ENCODE measurements around the gene KCNAB3.

The KCNAB3 gene

DNA sequence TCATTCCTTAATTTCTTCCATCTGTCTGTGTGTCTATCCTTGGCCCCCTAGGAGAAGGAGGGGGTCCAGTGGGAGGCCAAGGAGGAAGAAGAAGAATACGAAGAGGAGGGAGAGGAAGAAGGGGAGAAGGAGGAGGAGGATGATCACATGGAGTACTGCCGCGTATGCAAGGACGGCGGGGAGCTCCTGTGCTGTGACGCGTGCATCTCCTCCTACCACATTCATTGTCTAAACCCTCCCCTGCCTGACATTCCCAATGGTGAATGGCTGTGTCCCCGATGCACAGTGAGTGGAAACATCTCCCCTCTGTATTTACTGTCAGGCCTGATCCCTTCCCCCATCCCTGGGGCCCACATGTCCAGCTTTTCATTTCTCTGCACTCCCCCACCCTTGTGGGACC lies 34.8 kb downstream of the KCNAB3 start:
- DNase-seq = no peak

- no peak for DNase-seq
These were observed 35.4 kb downstream of the KCNAB3 start for GRCh38 chr17:7894226-7894625.

DNA sequence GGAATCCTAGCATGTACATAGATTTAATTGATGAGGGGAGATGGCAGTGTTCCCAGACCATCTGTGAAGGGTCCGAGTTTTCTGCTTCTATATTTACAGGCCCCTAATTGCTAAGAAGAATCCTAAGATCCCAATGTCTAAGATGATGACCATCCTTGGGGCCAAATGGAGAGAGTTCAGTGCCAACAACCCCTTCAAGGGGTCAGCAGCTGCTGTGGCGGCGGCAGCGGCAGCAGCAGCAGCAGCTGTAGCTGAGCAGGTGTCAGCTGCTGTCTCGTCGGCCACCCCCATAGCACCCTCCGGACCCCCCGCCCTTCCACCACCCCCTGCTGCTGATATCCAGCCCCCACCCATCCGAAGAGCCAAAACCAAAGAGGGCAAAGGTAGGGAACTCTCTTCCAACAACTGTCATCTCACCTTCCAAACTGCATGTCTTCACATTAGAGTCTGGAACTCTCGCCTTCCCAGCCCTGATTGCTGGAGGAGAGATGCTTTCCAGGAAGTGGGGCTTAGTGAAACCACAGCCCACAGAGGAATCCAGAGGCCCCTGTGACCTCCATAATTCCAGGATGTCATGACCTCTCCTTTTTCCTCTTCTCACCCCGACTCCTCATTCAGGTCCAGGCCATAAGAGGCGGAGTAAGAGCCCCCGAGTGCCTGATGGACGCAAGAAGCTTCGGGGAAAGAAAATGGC lies 36.3 kb downstream of the KCNAB3 start:
- no peak for DNase-seq

DNA sequence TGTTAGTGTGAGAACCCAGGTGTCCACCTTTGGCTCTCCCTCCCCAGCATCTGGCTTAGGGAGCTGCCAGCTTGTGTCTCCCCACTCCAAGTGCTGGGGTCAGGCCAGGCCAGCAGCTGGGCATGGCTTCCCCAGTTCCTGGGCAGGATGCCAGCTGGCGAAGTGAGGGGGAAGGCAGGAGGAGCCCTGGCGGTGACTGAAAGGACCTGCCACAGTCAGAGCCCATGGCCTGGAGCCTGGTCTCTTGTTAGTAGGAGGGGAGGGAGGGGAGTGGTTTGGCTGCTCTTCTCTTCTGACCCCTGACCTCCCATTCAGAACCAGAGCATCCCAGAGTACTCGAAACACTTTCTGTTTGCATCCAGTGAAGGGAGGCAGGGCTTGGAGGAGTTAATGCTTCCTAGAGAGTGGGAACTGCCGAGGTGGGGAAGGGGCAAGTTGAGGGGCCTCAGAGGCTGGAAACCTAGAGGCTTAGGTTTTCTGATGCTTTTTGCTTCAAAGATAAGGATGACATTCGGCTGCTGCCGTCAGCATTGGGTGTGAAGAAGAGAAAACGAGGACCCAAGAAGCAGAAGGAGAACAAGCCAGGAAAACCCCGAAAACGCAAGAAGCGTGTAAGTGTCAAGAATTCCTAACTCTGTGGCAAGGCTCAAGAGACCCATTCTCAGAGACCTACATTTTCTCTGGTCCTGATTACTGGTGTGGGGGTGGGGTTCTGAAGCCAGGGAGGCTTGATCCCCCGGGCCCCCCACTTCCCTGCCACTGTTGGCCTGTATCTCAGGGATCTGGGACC lies 40.3 kb downstream of the KCNAB3 start:
- peak; percentile 71 for DNase-seq

- DNase-seq = no peak
These were observed 41.3 kb downstream of the KCNAB3 start, which contains the start of gene CHD3 for GRCh38 chr17:7888184-7888920. Gene CHD3 (plus strand): TSS chr17:7888789. CDS start chr17:7889001, 212 bp downstream.

DNA sequence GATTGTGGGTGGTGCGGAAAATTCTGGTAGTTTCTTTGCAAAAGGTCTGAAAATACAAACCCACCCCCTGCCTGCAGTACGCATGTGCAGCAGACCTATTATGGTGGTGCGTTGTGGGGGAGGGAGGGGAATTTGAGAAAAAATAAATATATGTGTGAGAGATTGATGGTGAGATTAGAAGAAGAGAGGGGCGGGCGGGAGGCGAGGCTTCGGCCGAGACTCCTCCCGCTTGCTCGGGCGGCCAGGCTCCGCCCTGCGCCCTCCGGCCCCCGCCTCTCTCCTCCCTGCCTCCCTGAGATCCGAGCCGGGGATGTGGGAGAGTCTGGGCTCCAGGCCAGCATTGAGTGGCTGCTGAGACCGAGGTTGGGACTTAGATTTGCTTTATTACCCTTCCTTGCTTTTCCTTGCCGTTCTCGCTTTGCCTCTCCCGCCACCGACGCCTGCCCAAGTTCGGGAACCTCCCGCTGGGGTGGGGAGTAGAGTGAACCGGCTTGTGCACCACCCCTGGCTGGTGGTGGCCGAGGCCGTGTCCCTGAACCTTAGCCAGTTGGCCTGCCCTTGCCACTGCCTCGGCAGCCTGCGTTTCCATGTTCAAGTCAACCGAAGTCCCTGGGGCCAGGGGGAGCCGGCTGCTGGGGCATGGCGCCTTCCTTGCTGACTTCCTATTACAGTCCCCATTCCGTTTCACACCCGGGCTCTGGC lies 42.0 kb downstream of the KCNAB3 start:
- DNase-seq = peak; percentile 94

- no peak for DNase-seq
These were observed 42.6 kb downstream of the KCNAB3 start for GRCh38 chr17:7887038-7887481.

GRCh38 chr17:7886227-7887037 lies 43.2 kb downstream of the KCNAB3 start:
- no peak for DNase-seq

- DNase-seq = no peak
These were observed 44.1 kb downstream of the KCNAB3 start for GRCh38 chr17:7885367-7886226.

- DNase-seq = no peak
These were observed 44.9 kb downstream of the KCNAB3 start for GRCh38 chr17:7884581-7885366.

DNA sequence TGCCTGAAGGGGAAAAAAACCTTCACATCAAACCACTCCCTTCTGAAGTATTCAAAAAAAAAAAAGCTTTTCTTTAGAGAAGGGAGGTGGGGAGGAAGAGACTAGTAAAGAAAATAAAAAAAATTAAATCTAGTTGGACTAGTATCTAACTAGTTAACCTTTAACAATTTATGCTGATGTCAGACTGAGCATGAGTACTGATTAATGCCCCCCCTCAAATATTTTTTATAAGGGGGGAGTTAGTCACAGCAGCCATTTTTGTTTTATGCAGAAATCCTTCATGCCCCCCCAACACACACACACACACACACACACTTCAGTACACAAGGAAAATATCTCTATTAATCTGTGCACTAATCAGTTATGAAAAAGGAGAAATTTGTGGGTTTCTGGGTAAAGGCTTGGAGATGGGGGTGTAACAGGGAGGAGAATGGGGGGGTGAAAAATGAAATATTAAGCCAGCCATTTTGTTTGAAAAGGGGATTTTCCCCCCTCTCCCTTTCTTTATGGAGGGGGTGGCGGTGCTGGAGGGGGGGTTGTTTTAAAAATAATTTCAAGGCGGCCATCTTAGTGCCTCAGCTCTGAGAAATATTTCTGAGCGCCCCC lies 45.8 kb downstream of the KCNAB3 start:
- DNase-seq = no peak

DNA sequence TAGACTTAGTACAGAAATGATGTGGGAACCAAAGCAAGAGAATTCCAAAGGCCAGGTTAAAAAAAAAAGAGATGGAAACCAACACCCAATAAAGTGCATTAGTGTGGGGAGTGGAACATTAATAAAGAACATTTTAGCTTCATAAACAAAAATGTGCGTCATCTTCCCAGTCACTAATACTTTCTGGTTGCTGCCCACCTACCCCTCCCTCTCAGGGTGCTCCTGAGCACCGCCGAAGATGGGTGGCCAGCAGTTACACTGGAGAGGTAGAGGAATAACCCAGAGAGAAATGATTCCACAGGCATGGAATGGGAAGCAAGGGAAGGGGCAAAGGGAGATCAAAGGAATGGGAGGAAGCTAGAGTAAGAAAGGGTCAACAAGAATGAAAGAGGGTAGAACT lies 47.0 kb downstream of the KCNAB3 start:
- no peak for DNase-seq

DNA sequence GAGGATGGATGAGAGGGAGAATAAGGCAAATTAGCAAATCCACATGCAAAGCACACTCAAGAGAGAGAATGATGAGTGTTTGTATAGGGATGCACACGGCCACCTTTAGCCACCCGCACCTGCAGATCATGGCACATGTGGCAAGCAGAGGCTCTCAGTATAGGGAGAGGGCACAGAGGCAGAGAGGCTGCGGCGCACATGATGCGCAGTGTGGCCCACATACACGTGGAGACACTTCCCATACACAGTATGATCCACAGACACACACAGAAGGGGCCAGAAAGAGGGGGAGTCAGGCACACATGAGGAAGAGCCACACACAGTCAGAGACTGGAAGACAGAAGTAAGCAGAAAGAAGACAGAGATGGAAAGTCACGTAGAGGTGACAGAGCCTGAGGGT lies 47.6 kb downstream of the KCNAB3 start:
- no peak for DNase-seq

DNA sequence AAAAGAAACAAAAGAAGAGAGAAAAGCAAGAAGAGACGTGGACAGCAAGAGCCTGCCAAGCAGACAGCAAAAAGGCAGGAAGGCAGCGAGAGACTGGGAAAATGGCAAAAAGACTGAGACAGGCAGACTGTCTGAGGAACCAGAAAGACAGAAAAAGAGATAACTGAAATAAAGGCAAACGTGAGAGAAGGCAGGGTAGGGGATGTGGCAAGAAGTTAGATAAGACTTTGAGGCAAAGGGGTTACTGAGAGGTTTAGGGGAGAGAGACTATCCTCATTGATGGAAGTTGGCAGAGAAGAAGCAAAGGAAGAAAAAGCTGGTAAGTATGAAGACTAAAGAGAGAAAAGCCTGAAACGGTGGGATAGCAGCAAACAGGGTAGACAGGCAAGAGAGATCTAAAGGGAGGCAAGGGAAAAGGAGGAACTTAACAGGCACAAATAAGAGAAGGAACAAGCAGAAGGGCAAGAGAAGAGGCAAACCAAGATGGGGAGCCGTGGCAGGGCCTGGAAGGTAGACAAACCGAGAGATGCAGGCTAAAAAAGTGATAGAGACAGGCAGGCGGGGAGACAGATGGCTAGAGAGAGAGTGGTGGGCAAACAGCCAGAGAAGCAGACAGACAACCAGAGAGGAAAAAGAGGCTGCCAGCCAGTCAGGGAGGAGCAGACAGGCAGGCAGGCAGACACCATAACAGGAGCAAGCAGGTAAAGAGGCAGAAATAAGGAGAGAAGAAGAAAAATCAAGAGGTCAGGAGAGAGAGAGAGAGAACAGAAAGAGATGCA lies 48.2 kb downstream of the KCNAB3 start:
- no peak for DNase-seq

- no peak for DNase-seq
These were observed 49.4 kb downstream of the KCNAB3 start for GRCh38 chr17:7880076-7880868.

- DNase-seq = no peak
These were observed 51.4 kb downstream of the KCNAB3 start for GRCh38 chr17:7878234-7878633.

GRCh38 chr17:7875804-7876370 lies 53.8 kb downstream of the KCNAB3 start:
- DNase-seq = no peak

- no peak for DNase-seq
These were observed 56.6 kb downstream of the KCNAB3 start for GRCh38 chr17:7873051-7873450.

Measured in NCI-H1436 treated with DMSO at 0.1 percent for 48 hours (cell line).